ENCODE results near the gene GDPD4.
A peak's percentile ranks its signal among the peaks of the same experiment; 100 is the strongest.

The GDPD4 gene

GRCh38 chr11:77195071-77195755 lies 106.3 kb downstream of the GDPD4 start:
- in situ Hi-C loops (cut with MboI; ENCODE audit: low pct_unique_long_range_greater_than_20kb, low sequenced_read_pairs, unreplicated experiment): loop anchor here (10.0 kb wide), 1 partner anchor 360 kb away; no protein-coding TSS in a partner anchor
- TF ChIP-seq, protein P1, sequence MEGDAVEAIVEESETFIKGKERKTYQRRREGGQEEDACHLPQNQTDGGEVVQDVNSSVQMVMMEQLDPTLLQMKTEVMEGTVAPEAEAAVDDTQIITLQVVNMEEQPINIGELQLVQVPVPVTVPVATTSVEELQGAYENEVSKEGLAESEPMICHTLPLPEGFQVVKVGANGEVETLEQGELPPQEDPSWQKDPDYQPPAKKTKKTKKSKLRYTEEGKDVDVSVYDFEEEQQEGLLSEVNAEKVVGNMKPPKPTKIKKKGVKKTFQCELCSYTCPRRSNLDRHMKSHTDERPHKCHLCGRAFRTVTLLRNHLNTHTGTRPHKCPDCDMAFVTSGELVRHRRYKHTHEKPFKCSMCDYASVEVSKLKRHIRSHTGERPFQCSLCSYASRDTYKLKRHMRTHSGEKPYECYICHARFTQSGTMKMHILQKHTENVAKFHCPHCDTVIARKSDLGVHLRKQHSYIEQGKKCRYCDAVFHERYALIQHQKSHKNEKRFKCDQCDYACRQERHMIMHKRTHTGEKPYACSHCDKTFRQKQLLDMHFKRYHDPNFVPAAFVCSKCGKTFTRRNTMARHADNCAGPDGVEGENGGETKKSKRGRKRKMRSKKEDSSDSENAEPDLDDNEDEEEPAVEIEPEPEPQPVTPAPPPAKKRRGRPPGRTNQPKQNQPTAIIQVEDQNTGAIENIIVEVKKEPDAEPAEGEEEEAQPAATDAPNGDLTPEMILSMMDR (IDR thresholded peaks at IDR 0.05; ENCODE audit: extremely low read depth, insufficient read depth, missing control alignments): no peak
- no peak for DNase-seq (ENCODE audit: low spot score)

DNA sequence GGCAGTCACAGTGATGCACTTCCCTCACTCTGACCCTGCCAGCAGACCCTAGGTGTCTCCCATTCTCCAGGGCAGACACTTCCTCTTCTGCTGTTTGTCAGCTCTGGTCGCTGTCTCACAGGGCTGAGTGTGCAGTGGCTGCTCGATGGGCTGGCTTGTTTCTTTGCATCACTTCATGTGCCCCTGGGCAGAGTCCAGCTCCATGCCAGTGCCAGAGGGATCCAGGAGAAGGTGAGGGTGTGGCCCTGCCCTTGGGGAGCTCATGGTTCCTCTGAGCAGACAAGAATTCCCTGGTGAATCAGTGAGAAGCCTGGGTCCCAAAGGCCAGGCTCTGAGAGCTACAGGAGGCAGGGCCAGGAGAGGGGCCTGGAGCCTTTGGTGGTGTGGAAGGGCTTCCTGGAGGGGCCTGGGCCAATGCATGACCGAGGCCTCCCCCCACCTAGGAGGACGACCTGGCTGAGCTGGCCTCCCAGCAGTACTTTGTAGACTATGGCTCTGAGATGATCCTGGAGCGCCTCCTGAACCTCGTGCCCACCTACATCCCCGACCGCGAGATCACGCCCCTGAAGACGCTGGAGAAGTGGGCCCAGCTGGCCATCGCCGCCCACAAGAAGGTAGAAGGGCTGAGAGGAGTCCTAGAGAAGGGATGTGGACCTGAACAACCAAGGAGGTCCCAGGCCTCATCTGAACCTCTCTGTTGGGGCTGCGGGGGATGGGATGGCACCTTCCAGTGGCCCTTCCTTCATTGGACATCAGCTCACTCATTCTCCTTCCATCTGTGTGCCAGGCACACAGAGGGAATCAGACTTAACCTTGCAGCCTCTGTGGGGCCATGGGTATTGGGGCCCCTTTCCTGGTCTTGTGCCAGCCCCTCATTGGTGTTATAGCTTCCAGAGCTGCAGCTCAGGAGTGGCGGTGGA lies 107.3 kb downstream of the GDPD4 start:
- DNase-seq (ENCODE audit: low spot score): no peak
- TF ChIP-seq, protein P1 (IDR thresholded peaks at IDR 0.05; ENCODE audit: extremely low read depth, insufficient read depth, missing control alignments): no peak
- in situ Hi-C loops (cut with MboI; ENCODE audit: low pct_unique_long_range_greater_than_20kb, low sequenced_read_pairs, unreplicated experiment): loop anchor here (10.0 kb wide), 1 partner anchor 361 kb away; no protein-coding TSS in a partner anchor

DNA sequence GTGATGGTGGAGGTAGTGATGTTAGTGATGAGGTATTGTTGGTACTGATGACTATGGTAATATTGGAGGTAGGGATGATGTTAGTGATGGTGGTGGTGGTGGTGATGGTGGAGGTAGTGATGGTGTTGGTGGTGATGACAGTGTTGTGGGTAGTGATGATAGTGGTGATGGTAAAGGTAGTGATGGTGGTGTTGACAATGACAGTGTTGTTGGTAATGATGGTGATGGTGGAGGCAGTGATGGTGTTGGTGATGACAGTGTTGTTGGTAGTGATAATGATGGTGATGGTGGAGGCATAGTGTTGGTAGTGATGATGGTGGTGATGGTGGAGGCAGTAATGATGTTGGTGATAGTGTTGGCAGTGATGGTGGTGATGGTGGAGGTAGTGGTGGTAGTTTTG lies 108.3 kb downstream of the GDPD4 start:
- TF ChIP-seq, protein P1 (IDR thresholded peaks at IDR 0.05; ENCODE audit: extremely low read depth, insufficient read depth, missing control alignments): no peak
- in situ Hi-C loops (cut with MboI; ENCODE audit: low pct_unique_long_range_greater_than_20kb, low sequenced_read_pairs, unreplicated experiment): loop anchor here (10.0 kb wide), 1 partner anchor 362 kb away; no protein-coding TSS in a partner anchor
- DNase-seq (ENCODE audit: low spot score): no peak

DNA sequence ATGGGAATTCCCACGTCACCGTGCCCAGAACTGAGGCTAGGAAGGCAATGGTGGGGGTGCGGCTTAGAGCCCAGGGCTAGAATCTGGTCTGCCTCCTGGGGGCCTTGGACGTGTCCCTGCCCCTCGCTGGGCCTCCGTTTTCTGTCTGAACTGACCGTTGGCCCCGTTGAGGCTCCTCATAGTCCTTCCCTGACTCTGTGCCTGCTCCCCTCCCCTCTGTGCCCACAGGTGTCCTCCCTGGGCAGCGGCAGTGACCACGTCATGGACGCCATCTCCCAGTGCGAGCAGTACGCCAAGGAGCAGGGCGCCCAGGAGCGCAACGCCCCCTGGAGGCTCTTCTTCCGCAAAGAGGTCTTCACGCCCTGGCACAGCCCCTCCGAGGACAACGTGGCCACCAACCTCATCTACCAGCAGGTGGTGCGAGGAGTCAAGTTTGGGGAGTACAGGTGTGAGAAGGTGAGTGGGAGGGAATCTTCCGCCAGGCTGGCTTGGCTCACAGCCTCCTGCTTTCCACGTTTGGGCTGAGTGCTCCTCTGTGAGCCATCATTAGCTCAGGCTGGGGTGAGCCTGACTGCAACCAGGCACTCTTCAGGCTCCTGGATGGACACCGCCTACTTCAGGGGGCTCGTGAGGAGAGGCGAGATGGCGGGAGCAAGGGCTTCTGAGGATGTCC lies 109.5 kb downstream of the GDPD4 start:
- peak; percentile 75 for DNase-seq (ENCODE audit: low spot score)
- in situ Hi-C loops (cut with MboI; ENCODE audit: low pct_unique_long_range_greater_than_20kb, low sequenced_read_pairs, unreplicated experiment): loop anchor here (10.0 kb wide), 1 partner anchor 363 kb away; no protein-coding TSS in a partner anchor
- TF ChIP-seq, protein P1 (IDR thresholded peaks at IDR 0.05; ENCODE audit: extremely low read depth, insufficient read depth, missing control alignments): peak; percentile 44

- no peak for DNase-seq (ENCODE audit: low spot score)
- in situ Hi-C loops (cut with MboI; ENCODE audit: low pct_unique_long_range_greater_than_20kb, low sequenced_read_pairs, unreplicated experiment): loop anchor here (10.0 kb wide), 1 partner anchor 363 kb away; no protein-coding TSS in a partner anchor
- TF ChIP-seq, protein P1 (IDR thresholded peaks at IDR 0.05; ENCODE audit: extremely low read depth, insufficient read depth, missing control alignments): no peak
Measured at GRCh38 chr11:77191429-77191822, 110.1 kb downstream of the GDPD4 start.
